Bone marrow (tissue), 2 donors: ENCODE data around the gene CELF2.

ENCODE experiments used
- DNase-seq, 2 donors: peaks; one replicate each; lab custom pipeline; 2025; lab: John Stamatoyannopoulos, UW

The CELF2 gene

DNA sequence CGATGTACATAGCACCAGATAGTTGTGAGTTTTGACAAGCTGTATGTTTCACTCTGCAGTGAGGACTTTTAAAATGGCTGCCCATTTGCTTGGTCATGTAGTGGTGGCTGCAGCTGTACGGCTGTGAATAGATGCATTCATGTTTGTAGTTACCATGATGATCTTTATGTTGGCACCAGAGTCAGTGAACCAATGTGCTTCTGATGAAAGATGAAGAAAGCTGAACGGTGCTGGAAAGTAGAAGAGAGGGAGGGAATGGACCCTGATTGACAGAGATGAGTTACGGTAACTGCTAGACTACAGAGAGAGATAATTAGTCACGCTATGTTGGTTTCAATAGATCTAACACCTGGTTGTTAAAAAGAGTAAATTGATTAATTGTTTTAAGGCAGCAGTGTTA lies 256.8 kb downstream of the CELF2 start:
- DNase-seq, result no peak

DNA sequence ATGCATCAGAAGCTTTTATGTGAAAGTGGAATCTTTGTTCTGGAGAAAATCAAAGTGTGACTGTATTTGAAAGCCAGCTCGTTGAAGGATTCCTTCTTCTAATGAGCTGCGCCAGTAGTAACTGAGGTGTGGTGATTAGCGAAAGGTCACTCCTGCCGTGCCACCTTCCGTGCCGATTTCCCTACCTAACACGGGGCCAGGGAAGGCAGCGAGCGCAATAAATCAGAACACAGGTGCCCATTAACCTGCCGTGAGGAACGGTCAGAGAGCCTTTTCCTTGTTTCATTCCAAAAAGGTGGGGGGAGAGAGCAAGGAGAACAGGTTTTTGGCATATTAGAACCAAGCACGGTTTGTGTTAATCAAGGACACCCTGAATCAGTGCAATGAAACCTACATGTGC lies 258.0 kb downstream of the CELF2 start:
- DNase-seq, result no peak

DNA sequence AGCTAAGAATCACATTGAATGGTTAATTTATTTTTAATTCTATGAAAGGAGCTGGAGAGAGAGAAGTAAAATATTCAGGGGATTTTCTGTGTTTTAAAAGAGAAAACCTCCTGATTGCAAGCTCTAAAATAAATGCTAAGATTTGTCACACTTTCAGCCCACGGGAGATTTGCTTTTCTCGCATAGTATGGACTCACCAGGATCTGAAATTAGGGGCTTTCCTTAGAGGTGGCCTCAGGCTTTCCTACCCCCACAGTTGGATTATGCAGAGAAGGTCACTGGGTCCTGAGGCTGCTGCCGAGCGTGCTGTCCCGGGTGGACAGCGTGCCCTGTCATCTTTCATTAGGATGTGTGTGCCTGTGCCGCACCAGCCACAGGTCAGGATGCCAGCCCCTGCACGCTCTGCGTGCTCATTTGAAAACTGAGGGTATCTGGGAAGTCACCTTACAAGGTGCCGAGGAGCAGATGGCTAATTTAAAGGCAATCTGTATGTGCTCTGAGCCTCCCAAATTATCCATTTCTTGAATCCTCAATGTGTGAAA lies 258.8 kb downstream of the CELF2 start:
- DNase-seq, result no peak

DNA sequence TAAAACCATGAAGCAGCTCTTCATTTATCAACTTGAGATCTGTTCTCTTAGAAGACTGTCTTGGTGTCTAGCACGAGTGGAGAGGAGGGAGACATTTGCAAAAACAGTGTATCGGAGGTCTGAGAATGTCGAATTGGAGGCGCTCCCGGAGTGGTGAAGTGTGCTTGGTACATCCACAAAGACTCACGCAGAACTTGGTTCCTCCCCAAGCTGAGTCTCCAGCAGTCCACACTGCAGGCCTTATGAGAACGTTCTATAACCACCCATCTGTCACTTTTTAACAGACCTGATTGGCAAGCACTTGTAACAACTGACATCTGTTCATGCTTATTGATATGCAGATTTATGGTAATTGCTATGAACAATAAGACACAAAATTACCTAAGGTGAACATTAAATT lies 261.6 kb downstream of the CELF2 start:
- DNase-seq, result no peak

DNA sequence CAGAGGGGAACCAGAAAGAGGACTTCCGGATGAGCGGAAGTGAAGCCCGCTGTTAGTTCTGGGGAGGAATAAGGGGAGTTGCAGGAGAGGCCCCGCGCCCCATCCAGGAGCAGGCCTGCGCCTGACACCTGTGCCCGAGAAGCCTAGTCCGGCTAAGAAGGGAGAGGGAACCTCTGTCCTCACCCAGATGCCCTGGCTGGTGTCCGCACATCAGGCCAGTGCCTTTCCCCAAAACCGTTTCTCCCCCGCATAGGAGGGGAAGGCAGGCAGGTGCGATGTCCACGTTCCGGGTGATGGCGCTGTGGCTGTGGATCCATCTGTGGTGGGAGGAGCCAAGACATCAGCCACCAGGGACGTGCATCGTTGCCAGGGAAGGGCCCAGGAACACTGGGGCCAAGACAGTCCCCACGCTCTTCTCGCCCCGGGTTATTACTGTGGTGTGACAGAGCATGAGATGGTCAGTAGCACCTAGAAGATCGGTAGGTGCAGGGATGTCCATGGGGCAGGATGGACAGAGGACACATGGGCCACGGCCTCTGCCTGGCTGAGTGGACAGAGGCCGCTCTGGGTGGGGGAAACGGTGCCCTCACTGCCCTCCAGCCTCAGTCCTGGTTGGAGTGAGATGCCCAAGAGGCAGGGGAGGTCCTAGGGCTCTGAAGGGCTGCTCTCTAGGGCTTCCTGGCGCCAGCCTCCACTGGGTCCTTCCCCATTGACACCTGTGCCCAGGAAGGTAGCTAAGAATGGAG lies 262.7 kb downstream of the CELF2 start:
- DNase-seq, result no peak

DNA sequence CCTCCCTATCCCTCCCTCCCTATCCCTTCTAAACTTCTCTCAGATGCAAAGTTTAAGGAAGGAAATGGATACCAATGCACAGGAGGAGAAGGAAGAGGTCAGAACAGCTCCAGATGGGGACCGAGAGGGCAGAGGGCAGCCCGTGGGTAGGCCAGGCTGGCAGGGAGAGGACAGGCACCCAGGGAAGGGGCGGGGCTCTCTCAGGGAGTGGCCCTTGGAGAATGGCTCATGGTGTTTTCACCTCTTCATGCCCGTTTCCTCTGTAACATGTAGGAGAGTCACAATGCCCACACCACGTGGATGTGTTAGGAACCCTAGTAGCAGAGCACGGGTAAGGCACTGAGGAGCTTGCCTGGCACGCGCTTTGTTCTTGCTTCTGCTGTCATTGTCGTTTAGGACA lies 264.5 kb downstream of the CELF2 start:
- no peak for DNase-seq

DNA sequence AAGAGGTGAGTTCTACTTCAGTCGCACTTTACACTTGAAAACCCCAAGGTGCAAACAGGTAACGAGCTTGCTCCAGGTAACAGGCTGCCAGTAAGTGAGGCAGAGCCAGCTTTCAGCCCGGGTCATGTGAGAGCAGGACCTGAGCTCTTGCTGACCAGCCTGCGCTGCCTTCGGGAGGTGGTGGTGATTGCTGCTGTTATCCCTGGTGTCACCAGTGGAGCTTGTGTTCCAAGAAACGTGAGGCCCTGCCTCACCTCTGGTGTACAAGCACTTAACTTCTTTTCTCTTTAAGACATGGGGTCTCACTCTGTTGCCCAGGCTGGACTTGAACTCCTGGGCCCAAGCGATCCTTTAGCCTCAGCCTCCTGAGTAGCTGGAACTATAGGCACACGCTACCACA lies 265.0 kb downstream of the CELF2 start:
- no peak for DNase-seq

DNA sequence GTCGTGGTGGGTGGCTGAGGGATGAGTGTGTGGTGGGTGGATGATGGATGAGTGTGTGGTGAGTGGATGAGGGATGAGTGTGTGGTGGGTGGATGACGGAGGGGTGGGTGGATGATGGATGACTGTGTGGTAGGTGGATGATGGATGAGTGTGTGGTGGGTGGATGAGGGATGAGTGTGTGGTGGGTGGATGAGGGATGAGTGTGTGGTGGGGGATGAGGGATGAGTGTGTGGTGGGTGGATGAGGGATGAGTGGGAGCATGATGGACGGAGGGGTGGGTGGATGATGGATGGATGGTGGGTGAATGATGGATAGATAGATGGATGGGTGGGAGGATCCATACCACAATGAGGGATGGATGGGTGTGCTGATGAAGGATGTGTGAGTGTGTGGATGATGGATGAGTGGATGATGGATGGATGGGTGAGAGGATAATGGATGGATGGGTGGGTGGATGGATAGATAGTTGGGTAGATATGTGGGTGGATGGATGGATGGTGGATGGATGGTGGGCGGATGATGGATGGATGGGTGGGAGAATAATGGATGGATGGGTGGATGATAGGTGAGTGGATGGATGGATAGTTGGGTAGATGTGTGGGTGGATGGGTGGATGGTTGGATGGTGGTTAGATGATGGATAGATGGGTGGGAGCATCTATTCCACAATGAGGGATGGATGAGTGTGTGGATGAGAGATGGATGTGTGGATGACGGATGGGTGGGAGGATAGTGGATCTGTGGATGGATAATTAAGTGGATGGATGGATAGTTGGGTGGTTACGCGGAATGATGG lies 266.8 kb downstream of the CELF2 start:
- DNase-seq, result no peak

DNA sequence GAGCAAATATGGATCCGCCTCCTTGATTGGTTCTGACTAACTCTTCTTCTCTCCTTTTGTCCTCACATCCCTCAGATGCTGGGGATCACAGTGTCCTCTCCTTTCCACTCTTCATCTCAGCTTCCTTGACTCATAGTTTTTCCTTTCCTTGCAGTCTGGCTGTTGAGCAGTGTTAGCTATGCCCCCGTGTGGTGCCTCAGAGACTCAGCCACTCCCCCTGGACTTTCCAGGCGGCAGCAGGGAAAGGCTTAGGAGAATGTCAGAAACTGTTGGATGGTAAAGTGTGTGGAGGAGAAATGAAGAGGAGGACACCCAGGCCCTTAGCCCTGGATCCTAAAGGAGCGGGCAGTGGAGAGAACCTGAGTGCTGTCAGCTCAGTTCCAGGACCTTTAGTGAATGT lies 267.5 kb downstream of the CELF2 start:
- DNase-seq, result no peak

DNA sequence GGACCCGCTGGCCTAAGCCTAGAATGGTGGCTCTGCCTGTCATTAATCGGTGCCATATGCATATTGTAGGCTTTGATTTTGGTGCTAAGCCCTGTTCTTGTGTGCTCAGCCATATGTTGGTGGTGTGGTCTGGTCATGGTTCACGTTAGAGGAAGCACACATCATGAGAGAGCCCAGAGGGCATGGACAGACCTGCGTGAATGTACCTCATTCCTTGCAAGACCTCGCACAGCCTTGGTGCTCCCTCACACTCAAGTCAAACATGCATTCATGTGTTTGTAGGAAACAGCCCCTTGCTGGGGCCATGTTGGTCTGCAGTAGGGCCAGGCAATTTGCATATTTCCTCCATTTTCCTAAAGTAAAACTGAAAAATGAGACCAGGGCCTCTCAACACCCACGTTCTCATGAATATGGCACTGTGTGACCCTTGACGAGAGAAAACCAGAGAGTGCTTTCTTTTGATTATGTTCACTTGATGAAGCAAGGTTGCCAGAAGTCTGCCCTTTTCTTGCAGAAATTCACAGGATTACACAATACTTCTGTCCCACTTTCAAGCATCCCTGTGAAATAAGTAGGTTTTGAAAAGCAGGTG lies 268.7 kb downstream of the CELF2 start:
- DNase-seq, result no peak

DNA sequence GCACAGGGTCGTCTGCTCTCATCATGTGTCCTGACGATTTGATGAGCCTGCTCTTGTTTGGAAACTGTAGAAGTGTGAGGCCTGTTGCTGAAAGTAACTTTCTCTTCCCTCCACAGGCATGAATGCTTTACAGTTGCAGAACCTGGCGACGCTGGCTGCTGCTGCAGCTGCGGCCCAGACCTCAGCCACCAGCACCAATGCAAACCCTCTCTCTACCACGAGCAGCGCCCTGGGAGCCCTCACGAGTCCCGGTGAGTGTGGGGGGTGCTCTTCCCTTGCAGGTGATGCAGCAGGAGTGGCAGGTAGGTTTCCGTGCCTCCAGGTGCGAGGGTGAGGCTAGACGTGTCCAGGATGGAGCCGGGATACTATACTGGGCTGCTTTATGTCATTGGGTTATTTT lies 270.6 kb downstream of the CELF2 start:
- no peak for DNase-seq

DNA sequence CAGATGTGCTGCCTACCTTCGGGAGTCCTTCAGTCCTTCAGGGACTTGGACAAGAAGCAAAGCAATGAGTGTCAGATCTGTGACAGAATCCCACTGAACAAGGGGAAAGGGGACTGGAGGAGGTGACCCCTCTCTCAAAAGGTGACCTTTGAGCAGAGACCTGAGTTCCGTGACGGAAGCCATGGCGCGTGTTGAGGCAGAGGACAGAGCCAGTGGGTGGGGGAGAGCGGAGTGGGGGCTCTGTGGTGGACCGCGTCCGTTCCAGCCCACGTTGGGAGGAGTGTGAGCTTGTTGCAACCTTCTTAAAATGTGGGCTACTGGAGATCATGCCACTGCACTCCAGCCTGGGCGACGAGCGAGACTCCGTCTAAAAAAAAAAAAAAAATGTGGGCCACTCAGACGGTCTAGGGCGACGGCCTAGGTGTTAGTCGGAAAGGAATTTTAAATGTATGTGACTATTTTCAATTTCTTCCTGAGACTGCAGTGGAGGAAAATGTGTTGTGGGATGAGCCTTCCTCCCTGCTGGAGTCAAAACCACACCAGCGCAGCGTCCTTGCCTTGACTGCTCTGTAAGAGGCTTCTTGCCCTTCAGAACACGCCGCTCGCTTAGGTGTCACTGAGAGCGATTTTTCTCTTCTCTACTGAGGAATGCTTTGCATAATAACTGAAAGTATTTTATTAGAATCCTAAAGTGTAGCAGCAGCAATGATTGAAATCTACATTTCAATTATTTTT lies 272.7 kb downstream of the CELF2 start:
- DNase-seq, result no peak

DNA sequence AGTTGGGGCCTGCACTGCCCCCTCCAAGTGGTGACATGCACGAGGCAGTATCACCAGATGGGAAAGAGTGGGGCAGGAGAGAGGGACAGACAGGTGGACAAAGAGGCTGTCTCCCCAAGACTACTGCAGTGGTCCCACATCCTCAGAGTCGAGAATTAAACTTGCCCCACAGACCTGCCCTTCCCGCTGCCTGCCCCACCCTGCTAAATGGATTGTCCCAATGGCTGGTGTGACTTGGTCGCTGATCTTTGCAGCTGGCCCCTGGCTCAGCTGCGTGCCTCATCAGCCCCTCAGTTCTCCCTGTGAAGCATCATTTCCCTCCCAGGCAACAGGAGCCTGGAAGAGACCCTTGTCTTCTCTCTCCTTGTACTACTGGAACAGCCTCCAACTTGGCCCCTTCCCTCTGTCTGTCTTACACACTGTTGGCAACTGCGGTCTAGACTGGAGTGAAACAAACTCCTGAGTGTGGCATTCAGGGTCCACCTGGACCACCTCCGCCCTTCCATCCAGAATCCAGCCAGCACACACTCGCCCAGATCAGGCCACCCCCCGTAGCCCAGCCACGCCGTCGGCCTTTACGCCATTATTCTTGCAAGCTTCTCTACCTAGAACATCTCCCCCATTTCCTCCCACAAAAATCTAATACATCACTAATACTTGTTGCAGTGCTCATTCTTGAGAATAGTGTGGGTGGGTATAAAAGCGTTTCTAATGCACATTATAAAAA lies 275.1 kb downstream of the CELF2 start:
- DNase-seq, result no peak

DNA sequence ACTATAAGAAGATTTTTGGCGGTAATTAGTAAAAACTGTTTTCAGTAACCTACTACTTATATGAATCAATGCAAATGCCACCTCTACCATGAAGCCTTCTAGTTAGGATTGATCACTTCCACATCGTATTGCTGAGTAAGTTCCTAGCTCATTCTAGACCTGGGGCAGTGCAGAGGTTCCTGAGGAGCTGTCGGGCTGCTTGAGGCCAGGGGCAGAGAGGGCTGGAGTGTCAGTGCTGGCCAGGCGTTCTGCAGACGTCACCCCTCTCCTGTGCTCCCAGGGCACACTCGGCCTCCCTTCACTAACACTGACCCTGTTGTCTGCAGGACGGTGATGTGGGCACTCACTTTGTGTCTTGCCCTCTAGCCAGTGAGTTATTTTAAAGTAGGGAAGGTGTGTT lies 275.7 kb downstream of the CELF2 start:
- DNase-seq, result no peak

DNA sequence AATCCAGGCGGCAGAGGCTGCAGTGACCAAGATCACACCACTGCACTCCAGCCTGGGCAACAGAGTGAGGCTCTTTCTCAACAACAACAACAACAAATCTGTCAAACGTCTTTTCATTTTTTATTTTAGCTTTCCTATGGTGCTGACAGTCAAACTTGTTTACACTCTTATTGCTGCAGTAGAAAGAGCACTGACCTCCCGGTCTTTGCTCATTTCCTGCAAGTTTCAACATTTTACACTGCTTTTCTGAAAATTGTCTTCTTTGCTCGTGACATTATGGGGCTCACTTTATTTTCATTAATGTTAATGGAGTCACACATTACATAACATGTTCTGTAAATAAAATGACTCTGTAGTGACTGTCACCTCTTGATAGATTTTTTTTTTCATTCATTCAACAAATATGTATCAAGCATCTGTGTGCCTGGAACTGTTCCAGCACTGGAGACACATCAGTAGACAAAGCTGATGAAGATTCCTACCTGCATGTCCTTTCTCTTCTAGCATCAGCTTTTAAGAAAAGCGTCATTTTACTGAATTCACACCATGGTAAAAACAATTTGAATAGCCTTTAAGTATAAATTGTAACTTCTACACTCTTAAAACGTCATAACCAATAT lies 277.3 kb downstream of the CELF2 start:
- DNase-seq, result no peak

DNA sequence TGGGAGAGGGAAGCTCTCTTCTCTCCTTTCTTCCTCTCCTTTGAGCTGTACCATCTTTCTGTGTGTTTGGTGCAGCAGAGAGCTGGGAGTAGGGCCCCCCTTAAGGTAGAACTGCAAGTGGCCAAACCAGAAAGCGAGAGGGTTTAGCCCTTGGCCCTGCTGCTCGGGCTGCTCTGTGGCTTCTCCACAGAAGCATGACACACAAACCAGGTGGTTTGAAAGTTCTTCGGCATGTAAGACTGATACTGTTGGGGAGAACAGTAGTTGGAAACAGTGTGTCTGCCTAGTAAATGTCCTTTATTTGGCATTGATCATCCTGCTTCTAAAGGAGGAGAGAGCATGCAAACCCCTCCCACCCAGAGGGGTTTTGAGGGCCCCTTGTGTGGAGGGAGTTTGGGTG lies 277.8 kb downstream of the CELF2 start:
- DNase-seq, result no peak

DNA sequence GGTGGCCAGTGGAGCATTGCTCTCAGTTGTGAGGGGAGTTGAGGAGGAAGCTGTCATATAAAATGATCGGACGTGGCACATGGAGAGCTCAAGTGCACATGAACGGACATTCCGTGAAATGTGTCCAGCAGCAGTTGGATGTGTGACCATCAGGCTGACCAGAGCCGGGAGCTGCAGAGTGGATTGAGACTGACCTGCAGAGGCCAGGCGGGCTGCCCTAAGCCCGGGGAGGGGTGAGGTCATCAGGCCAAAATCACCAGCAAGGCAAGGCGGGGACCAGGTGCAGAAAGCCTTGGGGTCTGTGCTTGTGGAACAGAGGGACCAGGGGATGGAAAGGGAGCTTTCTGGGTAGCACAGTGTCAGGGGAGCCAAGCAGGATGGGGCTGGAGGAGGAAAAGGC lies 279.5 kb downstream of the CELF2 start:
- DNase-seq, result no peak

DNA sequence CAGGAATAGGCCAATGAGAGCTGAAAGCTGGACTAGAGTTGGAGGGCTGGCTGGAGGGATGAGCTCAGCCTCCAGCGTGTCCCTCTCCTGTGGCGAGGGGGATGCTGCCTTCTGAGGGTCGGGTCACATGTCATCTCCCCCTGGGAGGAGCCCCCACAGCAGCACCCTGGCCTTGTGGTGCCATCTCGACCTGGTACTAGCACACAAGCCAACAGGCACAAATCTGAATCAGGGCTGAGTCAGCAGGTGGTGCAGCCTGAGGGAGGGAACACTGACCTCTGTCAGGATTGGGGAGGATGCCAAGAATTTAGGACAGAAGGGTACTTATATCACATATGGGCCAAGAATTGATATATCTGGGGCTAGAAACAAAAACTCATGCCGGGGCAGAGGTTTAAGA lies 280.4 kb downstream of the CELF2 start:
- no peak for DNase-seq

DNA sequence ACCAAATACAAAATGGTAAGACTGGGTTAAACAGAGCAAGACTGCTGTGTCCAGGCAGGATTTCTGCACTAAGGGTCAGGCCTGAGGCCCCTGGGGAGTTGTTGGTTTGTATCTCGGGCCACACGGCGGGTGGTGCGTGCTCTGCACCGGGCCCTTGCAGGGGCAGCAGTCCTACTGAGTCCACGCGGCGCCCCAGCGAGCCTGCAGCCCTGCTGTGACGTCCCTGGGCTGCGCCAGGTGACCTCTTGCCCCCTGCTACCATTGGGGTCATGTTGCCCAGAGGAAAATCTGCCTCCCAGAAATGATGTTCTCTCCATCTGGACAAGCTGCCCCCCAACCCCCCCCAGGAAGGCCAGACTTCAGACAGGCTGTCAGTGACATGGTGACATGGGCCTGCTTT lies 281.5 kb downstream of the CELF2 start:
- no peak for DNase-seq

DNA sequence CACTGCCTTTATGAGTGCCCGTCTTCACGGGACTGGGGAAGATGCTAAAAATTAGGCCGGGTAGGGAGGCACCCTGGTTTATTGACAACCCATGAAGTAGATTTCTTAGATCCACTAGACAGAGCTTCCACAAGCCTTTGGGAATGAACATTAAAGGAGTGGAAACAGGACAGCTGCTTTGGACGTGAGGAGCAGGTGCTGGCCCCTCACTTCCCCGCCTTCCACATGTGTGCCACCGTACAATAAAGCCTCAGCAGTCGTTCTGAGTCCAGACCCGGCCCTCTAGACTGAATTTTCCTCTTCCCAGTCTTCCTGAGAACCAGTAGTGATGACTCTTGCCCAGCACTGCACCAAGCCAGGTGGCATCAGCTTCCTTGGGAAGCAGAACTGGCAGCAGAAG lies 282.4 kb downstream of the CELF2 start:
- DNase-seq, result no peak

DNA sequence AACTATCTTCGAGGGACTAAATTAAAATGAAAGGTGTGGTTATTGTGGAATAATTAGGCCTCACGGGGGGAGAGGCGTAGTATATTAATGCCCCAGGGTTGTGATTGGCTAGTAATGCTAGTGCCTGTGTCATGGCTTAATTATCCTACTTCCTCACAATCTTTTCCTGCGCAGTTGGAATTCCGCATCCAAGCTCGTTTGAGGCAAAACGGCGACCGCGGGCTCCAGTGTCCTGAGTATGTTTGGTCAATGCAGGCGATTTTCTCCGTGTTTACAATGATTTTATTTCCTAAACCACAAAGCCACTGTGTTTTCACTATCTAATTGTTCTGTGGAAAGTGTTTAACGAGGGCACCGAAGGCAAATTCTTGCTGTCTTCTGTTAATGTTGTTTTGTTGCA lies 282.9 kb downstream of the CELF2 start:
- no peak for DNase-seq
